Neural progenitor cell (in vitro differentiated cells): Measurements from ENCODE around the gene ZNF385A.

Source experiments
- EZH2 ChIP-seq: fragments of 200-600 bp; sonication (generic); IDR thresholded peaks from 2 replicates; pipeline ENCODE4 v1.6.1; 2017; ENCODE audit warnings: antibody characterized with exemption, mild to moderate bottlenecking, moderate library complexity
- EZH2phosphoT487 ChIP-seq: fragments of 200-600 bp; sonication (generic); IDR thresholded peaks from 2 replicates; pipeline ENCODE4 v1.6.1; 2017; ENCODE audit warnings: antibody characterized with exemption
- TF ChIP-seq, protein P1 (sequence below): fragments of 200-600 bp; sonication (generic); IDR thresholded peaks from 2 replicates; pipeline ENCODE4 v1.5.1; 2017; ENCODE audit warnings: antibody characterized with exemption, mild to moderate bottlenecking

DNA sequence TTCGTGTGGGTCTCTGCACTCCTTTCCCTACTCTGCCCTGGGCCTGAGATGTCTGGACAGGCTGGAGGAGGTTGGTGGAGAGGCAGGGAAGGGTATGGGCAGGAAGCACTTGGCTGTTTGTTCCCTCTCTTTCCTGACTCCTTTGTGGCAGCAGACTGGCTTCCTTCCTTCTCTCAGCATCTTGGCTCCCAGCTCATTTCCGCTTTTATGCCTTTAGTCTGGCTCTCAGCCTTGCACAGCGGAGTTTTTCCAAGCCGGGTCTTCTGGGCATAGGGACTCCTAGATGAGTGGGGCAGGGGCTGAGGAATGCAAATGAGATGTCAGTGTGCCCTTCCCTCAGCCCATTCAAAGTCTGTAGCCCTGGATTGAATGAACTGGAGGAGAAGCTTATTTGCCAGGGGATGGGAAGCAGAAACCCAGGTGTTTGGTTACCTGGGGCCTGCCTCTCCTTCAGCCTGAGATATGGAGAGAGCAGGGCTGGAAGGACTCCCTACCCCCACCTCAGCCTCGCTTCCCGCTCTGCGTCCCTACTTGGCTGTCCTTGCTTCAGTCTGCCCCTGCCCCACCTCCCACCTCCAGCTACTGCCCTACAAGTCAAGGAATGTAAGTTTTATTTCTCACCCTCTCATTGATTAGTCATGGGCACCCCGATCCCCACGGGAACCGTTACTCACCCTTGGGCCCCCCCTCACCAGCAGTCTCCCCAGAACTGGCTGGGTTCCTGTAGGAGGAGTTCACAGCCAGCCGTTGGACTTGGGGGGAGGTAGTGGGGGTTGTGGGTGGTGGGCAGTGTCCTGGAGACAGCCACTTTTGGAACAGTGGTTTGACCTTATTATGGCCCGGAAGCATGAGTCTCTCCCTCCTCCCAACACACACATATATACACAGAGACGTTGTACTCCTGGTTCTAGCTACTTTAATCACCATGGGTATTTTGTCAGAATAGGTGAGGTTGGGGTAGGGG lies 43.8 kb upstream of the ZNF385A start:
- TF ChIP-seq, protein P1, sequence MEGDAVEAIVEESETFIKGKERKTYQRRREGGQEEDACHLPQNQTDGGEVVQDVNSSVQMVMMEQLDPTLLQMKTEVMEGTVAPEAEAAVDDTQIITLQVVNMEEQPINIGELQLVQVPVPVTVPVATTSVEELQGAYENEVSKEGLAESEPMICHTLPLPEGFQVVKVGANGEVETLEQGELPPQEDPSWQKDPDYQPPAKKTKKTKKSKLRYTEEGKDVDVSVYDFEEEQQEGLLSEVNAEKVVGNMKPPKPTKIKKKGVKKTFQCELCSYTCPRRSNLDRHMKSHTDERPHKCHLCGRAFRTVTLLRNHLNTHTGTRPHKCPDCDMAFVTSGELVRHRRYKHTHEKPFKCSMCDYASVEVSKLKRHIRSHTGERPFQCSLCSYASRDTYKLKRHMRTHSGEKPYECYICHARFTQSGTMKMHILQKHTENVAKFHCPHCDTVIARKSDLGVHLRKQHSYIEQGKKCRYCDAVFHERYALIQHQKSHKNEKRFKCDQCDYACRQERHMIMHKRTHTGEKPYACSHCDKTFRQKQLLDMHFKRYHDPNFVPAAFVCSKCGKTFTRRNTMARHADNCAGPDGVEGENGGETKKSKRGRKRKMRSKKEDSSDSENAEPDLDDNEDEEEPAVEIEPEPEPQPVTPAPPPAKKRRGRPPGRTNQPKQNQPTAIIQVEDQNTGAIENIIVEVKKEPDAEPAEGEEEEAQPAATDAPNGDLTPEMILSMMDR: no peak
- TF ChIP-seq EZH2phosphoT487 (no peak), EZH2 (no peak)
